CD4-positive, alpha-beta T cell treated with Interleukin-15 for 1 hour (primary cell): ENCODE results near the gene ABCG1.
A peak's percentile ranks its signal among the peaks of the same experiment; 100 is the strongest.

Experiments used
- DNase-seq: peaks from one replicate; pipeline ENCODE4 v3.0.0-alpha.2; 2020

Gene ABCG1

GRCh38 chr21:42193131-42193671, 25.7 kb upstream of the ABCG1 start:
- DNase-seq = peak; percentile 50

GRCh38 chr21:42193721-42194120, 25.2 kb upstream of the ABCG1 start:
- DNase-seq = no peak

- no peak for DNase-seq
Observed at GRCh38 chr21:42194863-42195262, 24.1 kb upstream of the ABCG1 start.

GRCh38 chr21:42195378-42196031, 23.4 kb upstream of the ABCG1 start:
- peak; percentile 45 for DNase-seq

- DNase-seq = peak; percentile 32
Observed at GRCh38 chr21:42198929-42199867, 19.7 kb upstream of the ABCG1 start.

GRCh38 chr21:42199868-42200463, 19.0 kb upstream of the ABCG1 start:
- DNase-seq = no peak

GRCh38 chr21:42200906-42201614, 17.9 kb upstream of the ABCG1 start:
- no peak for DNase-seq

GRCh38 chr21:42201615-42202161, 17.3 kb upstream of the ABCG1 start:
- DNase-seq = no peak

GRCh38 chr21:42202321-42202720, 16.6 kb upstream of the ABCG1 start:
- DNase-seq = no peak

- DNase-seq = no peak
Observed at GRCh38 chr21:42203321-42203720, 15.6 kb upstream of the ABCG1 start.

GRCh38 chr21:42203936-42204335, 15.0 kb upstream of the ABCG1 start:
- DNase-seq = no peak

- no peak for DNase-seq
Observed at GRCh38 chr21:42207426-42207825, 11.5 kb upstream of the ABCG1 start.

GRCh38 chr21:42208036-42208435, 10.9 kb upstream of the ABCG1 start:
- no peak for DNase-seq

GRCh38 chr21:42208801-42209490, 10.0 kb upstream of the ABCG1 start:
- no peak for DNase-seq

GRCh38 chr21:42209801-42210479, 9.0 kb upstream of the ABCG1 start:
- no peak for DNase-seq

GRCh38 chr21:42212266-42212665, 6.7 kb upstream of the ABCG1 start:
- no peak for DNase-seq

GRCh38 chr21:42213082-42213774, 5.7 kb upstream of the ABCG1 start:
- DNase-seq = no peak

GRCh38 chr21:42214081-42214750, 4.7 kb upstream of the ABCG1 start:
- no peak for DNase-seq

GRCh38 chr21:42214921-42215320, 4.0 kb upstream of the ABCG1 start:
- DNase-seq = no peak
